Kidney (tissue), 14 donors: Measurements from ENCODE around the gene MRPL45. TPM values are rescaled to one million over a fixed set of nuclear protein-coding genes. Genes with fewer than 3 reads are reported as not detected.

ENCODE experiments used
- DNase-seq, 5 donors: peaks; one replicate each; pipeline ENCODE4 v3.0.0-alpha.2; 2013 to 2020
- FAIRE-seq: peaks from 2 replicates; lab custom pipeline; 2012; peaks lifted over from hg19 to GRCh38; lab: Jason Lieb, UNC
- H3K27ac ChIP-seq, 2 donors: one replicate each; pipeline ENCODE4 v1.7.0; 2013; ENCODE audit warnings: low read depth in 2 of 2, low read length in 2 of 2, inconsistent platforms in 1 of 2
- H3K27me3 ChIP-seq: one replicate; pipeline ENCODE4 v1.7.1; 2013; ENCODE audit warnings: low read length, inconsistent platforms; ENCODE audit not compliant: control insufficient read depth, insufficient read depth
- H3K36me3 ChIP-seq, 3 donors: one replicate each; pipeline versions ENCODE4 v1.7.0 to v1.7.1; 2013; ENCODE audit warnings: low read length in 3 of 3, control low read depth in 1 of 3, inconsistent platforms in 1 of 3; ENCODE audit not compliant: insufficient read depth in 3 of 3, control insufficient read depth in 2 of 3
- H3K4me1 ChIP-seq, 3 donors: one replicate each; pipeline versions ENCODE4 v1.7.0 to v1.7.1; 2013; ENCODE audit warnings: low read length in 3 of 3, inconsistent platforms in 1 of 3, low read depth in 1 of 3; ENCODE audit not compliant: control insufficient read depth in 2 of 3, insufficient read depth in 2 of 3
- H3K4me3 ChIP-seq, 3 donors: one replicate each; pipeline versions ENCODE4 v1.7.0 to v1.8.1; 2013; ENCODE audit warnings: low read length in 3 of 3, control low read depth in 1 of 3, inconsistent platforms in 1 of 3
- H3K9ac ChIP-seq, 3 donors: one replicate each; pipeline versions ENCODE4 v1.7.0 to v1.7.1; 2013; ENCODE audit warnings: low read length in 3 of 3, control low read depth in 1 of 3, inconsistent platforms in 1 of 3
- H3K9me3 ChIP-seq, 3 donors: one replicate each; pipeline versions ENCODE4 v1.7.0 to v1.7.1; 2013; ENCODE audit warnings: low read length in 3 of 3, control low read depth in 1 of 3, inconsistent platforms in 1 of 3; ENCODE audit not compliant: control insufficient read depth in 2 of 3, insufficient read depth in 1 of 3
- intact Hi-C: fragments of 100-400 bp; cut with DNase I; formaldehyde crosslinking; loops from one replicate; pipeline ENCODE4 v1.11.1; 2022
- polyA plus RNA-seq: library from polyadenylated mRNA; stranded (reverse); fragments of 350-450 nt; fragmentation: Illumina TruSeq; extraction: RNeasy Lipid Tissue Mini Kit (QIAGEN cat#74804); gene quantifications from one replicate; pipeline ENCODE4 v1.2.3, GENCODE V29; 2014; ENCODE audit warnings: low read depth, low replicate concordance; ENCODE audit not compliant: insufficient read depth
- total RNA-seq: library from RNA; stranded (reverse); fragmentation: NEBNext Ultra II Directional; extraction: Animal tissue kit (Norgen Biotek cat#: 25700); gene quantifications from one replicate; pipeline ENCODE4 v1.2.1, GENCODE V29; 2021
- TF ChIP-seq, protein P1 (sequence below): IDR thresholded peaks from 3 replicates; pipeline ENCODE4 v1.5.1; 2012; ENCODE audit warnings: mild to moderate bottlenecking, moderate library complexity, borderline replicate concordance; ENCODE audit not compliant: insufficient read depth; ENCODE audit errors: extremely low read depth
- donor health status: control.
- donor health status: control.
- donor health status: control.
- donor health status: control.
- donor health status: control.
- donor health status: DM: yes; HTN: yes; CAD: no.
- donor health status: Normal renal cell carcinoma (clear cell type).

MRPL45 gene
- total and polyA plus RNA-seq, 2 donors from 2014 or later, result 28.0 to 45.9 TPM

DNA sequence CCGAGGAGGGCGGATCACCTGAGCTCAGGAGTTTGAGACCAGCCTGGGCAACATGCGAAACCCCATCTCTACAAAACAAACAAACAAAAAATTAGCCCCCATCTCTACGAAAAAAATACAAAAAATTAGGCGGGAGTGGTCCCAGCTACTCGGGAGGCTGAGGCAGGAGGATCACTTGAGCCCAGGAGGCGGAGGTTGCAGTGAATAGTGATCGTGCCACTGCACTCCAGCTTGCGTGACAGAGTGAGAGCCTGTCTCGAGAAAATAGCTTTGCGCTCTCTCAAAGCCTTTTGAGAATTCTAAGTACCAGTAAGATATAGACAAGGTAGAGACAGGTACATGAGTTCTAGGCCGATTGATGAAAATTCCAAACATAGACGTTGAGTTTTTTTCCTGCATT, 56.7 kb downstream of the MRPL45 start:
- no peaks in the 10 kb centered on the region for H3K9me3 ChIP-seq
- no peak overlapping the region for H3K27ac ChIP-seq
- FAIRE-seq (no peak), DNase-seq (peak in 1 of 5 donors; percentile 15)
- peak overlapping the region in 2 of 3 donors; percentile 71 to 85 for H3K4me3 ChIP-seq
- H3K36me3 ChIP-seq, result no peaks in the 10 kb centered on the region
- intact Hi-C loops, result no loop called here
- peaks cover 0 to 28% (median 26%) of the 10 kb centered on the region in 3 donors for H3K4me1 ChIP-seq
- H3K27me3 ChIP-seq, result no peaks in the 10 kb centered on the region
- TF ChIP-seq, protein P1, sequence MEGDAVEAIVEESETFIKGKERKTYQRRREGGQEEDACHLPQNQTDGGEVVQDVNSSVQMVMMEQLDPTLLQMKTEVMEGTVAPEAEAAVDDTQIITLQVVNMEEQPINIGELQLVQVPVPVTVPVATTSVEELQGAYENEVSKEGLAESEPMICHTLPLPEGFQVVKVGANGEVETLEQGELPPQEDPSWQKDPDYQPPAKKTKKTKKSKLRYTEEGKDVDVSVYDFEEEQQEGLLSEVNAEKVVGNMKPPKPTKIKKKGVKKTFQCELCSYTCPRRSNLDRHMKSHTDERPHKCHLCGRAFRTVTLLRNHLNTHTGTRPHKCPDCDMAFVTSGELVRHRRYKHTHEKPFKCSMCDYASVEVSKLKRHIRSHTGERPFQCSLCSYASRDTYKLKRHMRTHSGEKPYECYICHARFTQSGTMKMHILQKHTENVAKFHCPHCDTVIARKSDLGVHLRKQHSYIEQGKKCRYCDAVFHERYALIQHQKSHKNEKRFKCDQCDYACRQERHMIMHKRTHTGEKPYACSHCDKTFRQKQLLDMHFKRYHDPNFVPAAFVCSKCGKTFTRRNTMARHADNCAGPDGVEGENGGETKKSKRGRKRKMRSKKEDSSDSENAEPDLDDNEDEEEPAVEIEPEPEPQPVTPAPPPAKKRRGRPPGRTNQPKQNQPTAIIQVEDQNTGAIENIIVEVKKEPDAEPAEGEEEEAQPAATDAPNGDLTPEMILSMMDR, result no peak
- no peak overlapping the region for H3K9ac ChIP-seq

DNA sequence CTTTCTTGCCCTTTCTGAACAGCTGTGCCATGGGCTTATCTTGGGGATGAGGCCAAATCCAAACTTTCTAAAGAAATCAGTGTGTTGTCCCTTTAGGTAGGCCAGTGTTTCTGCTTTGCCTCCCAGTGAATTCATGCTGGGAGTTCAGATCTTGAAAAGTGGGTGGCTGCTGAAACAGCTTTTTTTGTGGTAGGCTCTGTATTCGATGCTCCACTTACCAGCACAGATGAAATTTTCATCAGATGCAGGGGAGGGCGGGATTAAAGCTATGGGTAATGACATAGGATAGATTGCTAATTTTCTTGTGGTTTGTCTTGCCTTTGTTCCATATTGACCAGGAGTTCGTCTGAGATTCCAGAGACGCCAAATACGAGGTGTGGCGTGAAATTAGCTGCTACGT, 57.5 kb downstream of the MRPL45 start:
- FAIRE-seq, result no peak
- TF ChIP-seq, protein P1, result no peak
- Histone ChIP-seq H3K4me1 (peaks cover 0 to 33% (median 30%) of the 10 kb centered on the region in 3 donors), H3K4me3 (peak overlapping the region in 1 of 3 donors; percentile 71), H3K27me3 (no peaks in the 10 kb centered on the region), H3K36me3 (no peaks in the 10 kb centered on the region), H3K9ac (no peak overlapping the region), H3K27ac (no peak overlapping the region), H3K9me3 (no peaks in the 10 kb centered on the region)
- intact Hi-C loops, result no loop called here
- DNase-seq, result peak in 1 of 5 donors; percentile 7

DNA sequence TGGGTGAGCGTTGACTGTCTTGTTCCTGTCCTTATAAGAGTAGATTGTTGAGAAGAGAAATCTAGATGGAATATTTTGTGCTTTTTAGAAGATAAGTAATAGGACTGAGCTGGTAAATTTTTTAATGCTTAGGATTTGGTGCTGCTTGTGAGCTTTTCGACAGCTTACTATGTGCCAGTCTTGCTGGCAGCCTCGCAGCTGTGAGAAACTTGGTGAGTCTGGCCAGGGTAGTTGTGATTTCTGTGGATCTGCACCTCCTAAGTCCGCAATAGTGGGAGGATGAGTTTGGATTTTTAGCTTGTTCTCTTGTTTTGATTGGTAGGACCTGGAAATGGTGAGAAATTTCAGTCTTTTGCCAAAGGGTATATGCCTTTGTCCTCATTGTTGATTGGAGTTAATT, 58.3 kb downstream of the MRPL45 start:
- Histone ChIP-seq H3K27ac (no peak overlapping the region), H3K9ac (no peak overlapping the region), H3K9me3 (no peaks in the 10 kb centered on the region), H3K4me3 (no peak overlapping the region), H3K36me3 (no peaks in the 10 kb centered on the region), H3K4me1 (peaks cover 0 to 33% (median 30%) of the 10 kb centered on the region in 3 donors), H3K27me3 (no peaks in the 10 kb centered on the region)
- TF ChIP-seq, protein P1, result no peak
- intact Hi-C loops, result no loop called here
- DNase-seq, result peak in 1 of 5 donors; percentile 4
- FAIRE-seq, result no peak
